H9 (cell line): ENCODE results near the gene GALNT2. TPM values are rescaled to one million over a fixed set of nuclear protein-coding genes. Genes with fewer than 3 reads are reported as not detected.

ENCODE experiments used
- DNase-seq: peaks from one replicate; pipeline ENCODE4 v3.0.0-alpha.2; 2017
- H2AFZ ChIP-seq: one replicate; pipeline ENCODE4 v1.6.1; 2013; ENCODE audit warnings: mild to moderate bottlenecking, low read length, control low read depth, moderate library complexity
- H2AK5ac ChIP-seq: 2 replicates; pipeline ENCODE4 v1.6.1; 2013; ENCODE audit warnings: low read length, control low read depth, mixed read lengths; ENCODE audit not compliant: insufficient read length
- H2BK120ac ChIP-seq: one replicate; pipeline ENCODE4 v1.6.1; 2013; ENCODE audit warnings: low read depth, mild to moderate bottlenecking, low read length, control low read depth, inconsistent platforms; ENCODE audit not compliant: poor library complexity, severe bottlenecking
- H2BK12ac ChIP-seq: 2 replicates; pipeline ENCODE4 v1.6.1; 2013; ENCODE audit warnings: low read length, control low read depth, mixed read lengths, low read depth; ENCODE audit not compliant: insufficient read length
- H2BK15ac ChIP-seq: 2 replicates; pipeline ENCODE4 v1.6.1; 2013; ENCODE audit warnings: low read depth, low read length, control low read depth
- H2BK20ac ChIP-seq: one replicate; pipeline ENCODE4 v1.6.1; 2013; ENCODE audit warnings: low read depth, mild to moderate bottlenecking, low read length, control low read depth, inconsistent platforms; ENCODE audit not compliant: poor library complexity, severe bottlenecking
- H2BK5ac ChIP-seq: 2 replicates; pipeline ENCODE4 v1.6.1; 2013; ENCODE audit warnings: low read length, control low read depth, mixed read lengths; ENCODE audit not compliant: insufficient read length
- H3K14ac ChIP-seq: 2 replicates; pipeline ENCODE4 v1.6.1; 2013; ENCODE audit warnings: low read length, control low read depth; ENCODE audit not compliant: insufficient read depth
- H3K18ac ChIP-seq: 2 replicates; pipeline ENCODE4 v1.6.1; 2013; ENCODE audit warnings: low read depth, mild to moderate bottlenecking, mixed read lengths, low read length, control low read depth; ENCODE audit not compliant: insufficient read length
- H3K23ac ChIP-seq: 2 replicates; pipeline ENCODE4 v1.6.1; 2013; ENCODE audit warnings: low read length, control low read depth, mixed read lengths, low read depth; ENCODE audit not compliant: insufficient read length
- H3K23me2 ChIP-seq: 2 replicates; pipeline ENCODE4 v1.6.1; 2013; ENCODE audit warnings: low read depth, mild to moderate bottlenecking, mixed read lengths, low read length, control low read depth; ENCODE audit not compliant: insufficient read length, poor library complexity, severe bottlenecking
- H3K27ac ChIP-seq: 2 replicates; pipeline ENCODE4 v1.5.1; 2013; ENCODE audit warnings: low read length, control low read depth, mixed read lengths, low read depth; ENCODE audit not compliant: insufficient read length
- H3K27me3 ChIP-seq: 2 replicates; pipeline ENCODE4 v1.6.1; 2013; ENCODE audit warnings: low read length, control low read depth, inconsistent platforms; ENCODE audit not compliant: insufficient read depth
- H3K4ac ChIP-seq: 2 replicates; pipeline ENCODE4 v1.6.1; 2013; ENCODE audit warnings: low read depth, mild to moderate bottlenecking, control low read depth, inconsistent platforms, low read length, moderate library complexity
- H3K4me1 ChIP-seq: 2 replicates; pipeline ENCODE4 v1.6.1; 2013; ENCODE audit warnings: low read length, control low read depth, inconsistent platforms; ENCODE audit not compliant: insufficient read depth
- H3K4me2 ChIP-seq: 2 replicates; pipeline ENCODE4 v1.6.1; 2013; ENCODE audit warnings: low read length, control low read depth, mixed read lengths; ENCODE audit not compliant: insufficient read length, insufficient read depth
- H3K56ac ChIP-seq: 2 replicates; pipeline ENCODE4 v1.6.1; 2013; ENCODE audit warnings: low read depth, mild to moderate bottlenecking, mixed read lengths, low read length, control low read depth; ENCODE audit not compliant: insufficient read length
- H3K79me1 ChIP-seq: 2 replicates; pipeline ENCODE4 v1.6.1; 2013; ENCODE audit warnings: low read depth, mild to moderate bottlenecking, moderate library complexity, low read length, control low read depth, inconsistent platforms; ENCODE audit not compliant: insufficient read depth, poor library complexity, severe bottlenecking
- H3K79me2 ChIP-seq: 2 replicates; pipeline ENCODE4 v1.6.1; 2013; ENCODE audit warnings: low read length, control low read depth, inconsistent platforms; ENCODE audit not compliant: insufficient read depth
- H3K9ac ChIP-seq: 2 replicates; pipeline ENCODE4 v1.6.1; 2013; ENCODE audit warnings: low read length, control low read depth, mixed read lengths; ENCODE audit not compliant: insufficient read length; ENCODE audit errors: extremely low read depth
- H3K9me3 ChIP-seq: one replicate; pipeline ENCODE4 v1.6.1; 2013; ENCODE audit warnings: low read depth, low read length, inconsistent platforms; ENCODE audit not compliant: control insufficient read depth
- H3T11ph ChIP-seq: one replicate; pipeline ENCODE4 v1.6.1; 2013; ENCODE audit warnings: mild to moderate bottlenecking, low read length, control low read depth, inconsistent platforms
- H4K20me1 ChIP-seq: one replicate; pipeline ENCODE4 v1.6.1; 2013; ENCODE audit not compliant: control insufficient read depth, insufficient read length, insufficient read depth
- H4K5ac ChIP-seq: 2 replicates; pipeline ENCODE4 v1.6.1; 2013; ENCODE audit warnings: low read depth, mild to moderate bottlenecking, mixed read lengths, low read length, control low read depth; ENCODE audit not compliant: insufficient read length
- H4K8ac ChIP-seq: replicated peaks from 2 replicates; pipeline ENCODE4 v1.6.1; 2013; ENCODE audit warnings: low read length, control low read depth, mixed read lengths, low read depth; ENCODE audit not compliant: insufficient read length
- H4K91ac ChIP-seq: 2 replicates; pipeline ENCODE4 v1.6.1; 2013; ENCODE audit warnings: low read depth, mild to moderate bottlenecking, moderate library complexity, mixed read lengths, low read length, control low read depth; ENCODE audit not compliant: insufficient read length
- H3K27ac Mint-ChIP-seq, 3 experiments: 2 replicates in 2 of 3; 3 replicates in 1 of 3; pipeline ENCODE4 v1.8.0; 2020 to 2021; ENCODE audit warnings: mixed read lengths in 3 of 3, mild to moderate bottlenecking in 1 of 3, moderate library complexity in 1 of 3
- H3K27me3 Mint-ChIP-seq: 2 replicates; pipeline ENCODE4 v1.8.0; 2021; ENCODE audit warnings: low read depth, mild to moderate bottlenecking, moderate library complexity, mixed read lengths
- H3K36me3 Mint-ChIP-seq, 3 experiments: 2 replicates in 2 of 3; 3 replicates in 1 of 3; pipeline ENCODE4 v1.8.0; 2020 to 2021; ENCODE audit warnings: low read depth in 3 of 3, mixed read lengths in 3 of 3; ENCODE audit not compliant: insufficient read depth in 1 of 3
- H3K4me1 Mint-ChIP-seq, 2 experiments: 2 replicates each; pipeline ENCODE4 v1.8.0; 2020; ENCODE audit warnings: mixed read lengths in 2 of 2
- H3K4me3 Mint-ChIP-seq, 2 experiments: 2 replicates in 1 of 2; 3 replicates in 1 of 2; pipeline ENCODE4 v1.8.0; 2020 to 2021; ENCODE audit warnings: mild to moderate bottlenecking in 2 of 2, mixed read lengths in 2 of 2, moderate library complexity in 1 of 2
- H3K9me3 Mint-ChIP-seq, 2 experiments: 2 replicates in 1 of 2; 3 replicates in 1 of 2; pipeline ENCODE4 v1.8.0; 2020; ENCODE audit warnings: mild to moderate bottlenecking in 2 of 2, mixed read lengths in 2 of 2, moderate library complexity in 1 of 2
- CTCF ChIP-seq: fragments of 200-600 bp; sonication (generic); conservative IDR thresholded peaks from 3 replicates; pipeline ENCODE4 v1.8.0; 2021; ENCODE audit warnings: antibody characterized with exemption, mild to moderate bottlenecking
- WGBS: extraction: QIAGEN DNeasy Blood & Tissue Kit; methylation state at CpG from one replicate; pipeline ENCODE4 v1.1.7; 2013; ENCODE audit warnings: missing lambda C conversion rate, low lambda C conversion rate, mixed read lengths; ENCODE audit not compliant: insufficient read length; ENCODE audit errors: extremely low coverage; 5-methylcytosine and 5-hydroxymethylcytosine counted together
- total RNA-seq: library from RNA; stranded (reverse); gene quantifications from 2 replicates; pipeline ENCODE4 v1.2.1, GENCODE V29; 2021

Gene GALNT2
- total RNA-seq, 1 experiment from 2014 or later = 57.6 TPM

DNA sequence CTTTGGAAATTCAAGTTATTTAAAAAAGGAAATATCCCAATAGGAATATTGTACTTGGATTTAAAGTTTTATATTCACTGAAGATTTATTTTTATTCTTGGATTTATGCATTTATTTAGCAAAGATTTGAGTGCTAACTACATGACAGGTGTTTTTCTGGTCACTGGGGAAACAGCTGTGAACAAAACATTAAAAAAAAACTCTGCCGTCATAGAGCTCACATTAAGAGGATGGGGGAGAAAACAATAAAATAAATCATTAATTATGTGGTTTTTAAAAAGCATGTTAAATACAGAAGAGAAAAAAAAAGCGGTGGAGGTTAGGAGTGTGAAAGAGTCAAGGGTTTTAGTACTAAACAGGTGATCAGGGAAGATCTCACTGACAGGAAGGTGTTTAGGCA lies 149.9 kb downstream of the GALNT2 start:
- no peak overlapping the region for H3K4me2 ChIP-seq
- no peak overlapping the region for H3K14ac ChIP-seq
- H2AK5ac ChIP-seq = no peak overlapping the region
- Mint-ChIP-seq H3K9me3 (no peaks in the 10 kb centered on the region), H3K4me1 (peaks cover 31% of the 10 kb centered on the region in 2 experiments), H3K27ac (no peak overlapping the region), H3K27me3 (no peaks in the 10 kb centered on the region), H3K4me3 (no peak overlapping the region), H3K36me3 (peaks cover 0 to 7% (median 4%) of the 10 kb centered on the region in 3 experiments; a peak in 3 of 7 replicates)
- no peak overlapping the region for H3K9ac ChIP-seq
- no peaks in the 10 kb centered on the region for H3K79me1 ChIP-seq
- no peak overlapping the region for H2BK15ac ChIP-seq
- WGBS = no CpG with 5 or more reads among the region's 2 CpGs
- no peaks in the 10 kb centered on the region for H3K23me2 ChIP-seq
- no peak overlapping the region for H4K8ac ChIP-seq
- no peak for DNase-seq
- no peak overlapping the region for H2BK20ac ChIP-seq
- TF ChIP-seq CTCF = no peak
- no peak overlapping the region for H3K4ac ChIP-seq
- H2AFZ ChIP-seq = no peak overlapping the region
- H4K91ac ChIP-seq = no peak overlapping the region
- no peaks in the 10 kb centered on the region for H3K9me3 ChIP-seq
- no peak overlapping the region for H3T11ph ChIP-seq
- H3K79me2 ChIP-seq = no peaks in the 10 kb centered on the region
- H4K5ac ChIP-seq = no peak overlapping the region
- no peaks in the 10 kb centered on the region for H3K4me1 ChIP-seq
- no peak overlapping the region for H3K27ac ChIP-seq
- no peak overlapping the region for H2BK12ac ChIP-seq
- no peak overlapping the region for H2BK120ac ChIP-seq
- no peak overlapping the region for H2BK5ac ChIP-seq
- H3K56ac ChIP-seq = no peak overlapping the region
- no peak overlapping the region for H3K18ac ChIP-seq
- H3K23ac ChIP-seq = no peak overlapping the region
- no peaks in the 10 kb centered on the region for H4K20me1 ChIP-seq
- H3K27me3 ChIP-seq = no peaks in the 10 kb centered on the region
